Measurements from ENCODE around the gene PGP. TPM values are rescaled to one million over a fixed set of nuclear protein-coding genes. Genes with fewer than 3 reads are reported as not detected.

The PGP gene
- total and polyA plus RNA-seq, 10 of the 15 experiments (the other 5 are each of a cell fraction or from before 2014, with no cell fraction given), result 0.42 to 28.0 (median 12.1) TPM

GRCh38 chr16:2212362-2213324, 2.0 kb downstream of the PGP start:
- TF ChIP-seq POLR2A (IDR thresholded peaks at IDR 0.05; ENCODE audit: low read depth, low read length) (peak; percentile 50), GABPA (IDR thresholded peaks at IDR 0.05; ENCODE audit: low read depth) (no peak), BCLAF1 (IDR thresholded peaks at IDR 0.05) (no peak), FOXM1 (IDR thresholded peaks at IDR 0.05; ENCODE audit: low read depth, low read length) (no peak), PBX3 (IDR thresholded peaks at IDR 0.05; ENCODE audit: insufficient replicate concordance, low read depth, low read length) (peak; percentile 8), PKNOX1 (IDR thresholded peaks at IDR 0.05) (peak; percentile 61)
- ChIA-PET RAD21 (ENCODE audit: unreplicated experiment) (no interaction called here), SMC1A (ENCODE audit: uncharacterized antibody, unreplicated experiment) (no interaction called here), CTCF (interaction anchor here (1.0 kb wide), 1 partner anchor 39 kb away, joined by 3 read pairs; the partner anchor contains the start of gene ECI1), POLR2A (interaction anchor here (1.1 kb wide), 1 partner anchor 57 kb away, joined by 4 read pairs; the partner anchor contains the start of gene TRAF7)
- Histone ChIP-seq H3K27ac (ENCODE audit: control insufficient read depth, insufficient read depth) (no peak overlapping the region), H3K4me3 (peak overlapping the region; percentile 80), H3K27me3 (replicated peaks in 1 of 2; ENCODE audit: control insufficient read depth in 2 of 2, insufficient read depth in 2 of 2, low read length in 1 of 2) (no peaks in the 10 kb centered on the region), H4K20me1 (ENCODE audit: control insufficient read depth, insufficient read depth) (no peaks in the 10 kb centered on the region), H3K79me2 (ENCODE audit: control insufficient read depth, insufficient read depth, low read length) (peaks cover 18% of the 10 kb centered on the region), H2AFZ (ENCODE audit: control insufficient read depth, low read depth, low read length) (no peak overlapping the region), H3K9me3 (replicated peaks; ENCODE audit: control insufficient read depth, insufficient read depth, low read length) (no peaks in the 10 kb centered on the region), H3K4me2 (ENCODE audit: control insufficient read depth, insufficient read depth) (peak overlapping the region; percentile 72), H3K4me1 (ENCODE audit: control insufficient read depth, insufficient read depth, low read length) (no peaks in the 10 kb centered on the region), H3K9ac (ENCODE audit: control insufficient read depth, insufficient read depth, low read length) (peak overlapping the region; percentile 65), H3K36me3 (ENCODE audit: control insufficient read depth in 2 of 2, insufficient read depth in 2 of 2, low read length in 1 of 2) (peaks cover 4 to 16% of the 10 kb centered on the region in 2 experiments; a peak in 3 of 4 replicates)
- intact Hi-C loops (cut with micrococcal nuclease; ENCODE audit: unreplicated experiment) (no loop called here), in situ Hi-C loops (cut with MboI) (no loop called here)
- ATAC-seq, result no peak
- BruUV-seq (replicated peaks), result TSS peak; percentile 83
- DNase-seq (ENCODE audit: low read depth, low spot score), result no peak
- no peak for FAIRE-seq
- 62% methylated on average over 19 of the region's 19 CpGs for WGBS (ENCODE audit: insufficient coverage, insufficient replicate concordance, low lambda C conversion rate, missing lambda C conversion rate)
